Ovary (tissue), 9 donors: ENCODE results near the gene AIFM2. TPM values are rescaled to one million over a fixed set of nuclear protein-coding genes. Genes with fewer than 3 reads are reported as not detected.

ENCODE experiments used
- DNase-seq, 5 donors: peaks; one replicate each; pipeline ENCODE4 v3.0.0-alpha.2; 2019 to 2020
- H3K27ac ChIP-seq, 2 donors: fragments of 200-600 bp; one replicate each; pipeline versions ENCODE4 v1.5.1 to v1.8.0; 2019 to 2022
- H3K27me3 ChIP-seq: fragments of 200-600 bp; one replicate; pipeline ENCODE4 v1.8.0; 2022
- H3K36me3 ChIP-seq: fragments of 200-600 bp; sonication (generic); one replicate; pipeline ENCODE4 v1.5.1; 2019
- H3K4me1 ChIP-seq: one replicate; pipeline ENCODE4 v1.8.1; 2013; ENCODE audit warnings: mild to moderate bottlenecking, moderate library complexity; ENCODE audit not compliant: insufficient read depth
- H3K4me3 ChIP-seq: fragments of 200-600 bp; sonication (generic); one replicate; pipeline ENCODE4 v1.5.1; 2017
- H3K9me3 ChIP-seq, 2 donors: fragments of 200-600 bp in 1 of 2; sonication (generic) in 1 of 2; one replicate each; pipeline versions ENCODE4 v1.5.1 to v1.8.1; 2013 to 2019; ENCODE audit warnings: mild to moderate bottlenecking in 1 of 2, moderate library complexity in 1 of 2
- CTCF ChIP-seq, 3 donors: fragments of 450-650 bp in 2 of 3; fragments of 200-600 bp in 1 of 3; IDR thresholded peaks; one replicate each; pipeline versions ENCODE4 v1.5.1 to v1.8.0; 2016 to 2022; ENCODE audit warnings: antibody characterized with exemption in 3 of 3, mild to moderate bottlenecking in 1 of 3
- EP300 ChIP-seq: sonication (generic); formaldehyde crosslinking; IDR thresholded peaks from one replicate; pipeline ENCODE4 v1.6.1; 2017; ENCODE audit warnings: antibody characterized with exemption
- POLR2A ChIP-seq: fragments of 450-650 bp; IDR thresholded peaks from one replicate; pipeline ENCODE4 v1.6.1; 2017; ENCODE audit warnings: antibody characterized with exemption, mild to moderate bottlenecking, moderate library complexity
- WGBS, 3 donors: extraction: QIAGEN DNeasy Blood & Tissue Kit in 1 of 3; methylation state at CpG; one replicate each; pipeline versions ENCODE4 v1.1.5 to v1.1.7; 2013 to 2017; 5-methylcytosine and 5-hydroxymethylcytosine counted together
- intact Hi-C, 4 donors: fragments of 100-400 bp; cut with DNase I; formaldehyde crosslinking; loops; one replicate each; pipeline versions ENCODE4 v1.11.0 to v1.15.1; 2022 to 2023
- polyA plus RNA-seq, 2 donors: library from polyadenylated mRNA; stranded (reverse); fragments of 200-250 nt in 1 of 2; fragments of 350-450 nt in 1 of 2; fragmentation: Illumina TruSeq in 1 of 2; extraction: RNeasy Lipid Tissue Mini Kit (QIAGEN cat#74804) in 1 of 2; gene quantifications; one replicate each; pipeline ENCODE4 v1.2.3, GENCODE V29; 2013 to 2014
- total RNA-seq, 7 donors: library from RNA; depleted of rRNA in 2 of 7; stranded (reverse); fragments of >200 nt in 2 of 7; fragmentation: NEBNext Ultra II Directional in 3 of 7; extraction: Animal tissue kit (Norgen Biotek cat#: 25700) in 3 of 7; gene quantifications; one replicate each; pipeline versions ENCODE4 v1.1.0 to v1.2.4, GENCODE V29; 2016 to 2023
- donor health status: DM: no; HTN: no; CAD: no; lungs with moderate emphysema.
- donor health status: DM: no; HTN: no; CAD: no.
- donor health status: Bipolar disorder and iron deficiency.
- donor health status: DM: yes; HTN: yes; CAD: no.
- donor health status: DM: no; HTN: no; CAD: no.
- donor health status: DM: yes; HTN: yes; CAD: no.

The AIFM2 gene
- total and polyA plus RNA-seq, 9 donors, result 5.7 to 13.9 (median 7.2) TPM

- Histone ChIP-seq H3K36me3 (no peaks in the 10 kb centered on the region), H3K27ac (no peak overlapping the region), H3K9me3 (no peaks in the 10 kb centered on the region), H3K4me1 (no peaks in the 10 kb centered on the region), H3K27me3 (no peaks in the 10 kb centered on the region), H3K4me3 (no peak overlapping the region)
- WGBS, 3 donors, result 84 to 96% (median 90%) methylated on average over 15 of the region's 15 CpGs
- DNase-seq, result peak in 1 of 5 donors; percentile 13
- intact Hi-C loops, result no loop called here
- TF ChIP-seq POLR2A (no peak), CTCF (IDR thresholded peaks at IDR 0.05) (no peak), EP300 (no peak)
Observed at GRCh38 chr10:70114902-70115301, 17.7 kb downstream of the AIFM2 start.

- no peaks in the 10 kb centered on the region for H3K4me1 ChIP-seq
- no peaks in the 10 kb centered on the region for H3K36me3 ChIP-seq
- TF ChIP-seq CTCF (IDR thresholded peaks at IDR 0.05), result no peak
- no peak overlapping the region for H3K27ac ChIP-seq
- no peak overlapping the region for H3K4me3 ChIP-seq
- no peak for DNase-seq
- no peaks in the 10 kb centered on the region for H3K27me3 ChIP-seq
- H3K9me3 ChIP-seq, result no peaks in the 10 kb centered on the region
- 74 to 88% (median 86%) methylated on average over 8 of the region's 8 CpGs for WGBS, 3 donors
- intact Hi-C loops, result no loop called here
Observed at GRCh38 chr10:70112071-70112470, 20.6 kb downstream of the AIFM2 start.

- no peak overlapping the region for H3K4me3 ChIP-seq
- H3K27ac ChIP-seq, result no peak overlapping the region
- H3K27me3 ChIP-seq, result no peaks in the 10 kb centered on the region
- no peak for DNase-seq
- H3K36me3 ChIP-seq, result no peaks in the 10 kb centered on the region
- intact Hi-C loops, result no loop called here
- 85 to 91% (median 87%) methylated on average over 22 of the region's 22 CpGs for WGBS, 3 donors
- no peaks in the 10 kb centered on the region for H3K4me1 ChIP-seq
- TF ChIP-seq CTCF (IDR thresholded peaks at IDR 0.05), result no peak
- TF ChIP-seq EP300, result no peak
- no peak for TF ChIP-seq POLR2A
- no peaks in the 10 kb centered on the region for H3K9me3 ChIP-seq
Observed at GRCh38 chr10:70111496-70111895, 21.1 kb downstream of the AIFM2 start.

GRCh38 chr10:70109064-70109729 lies 23.4 kb downstream of the AIFM2 start:
- no peak for TF ChIP-seq POLR2A
- TF ChIP-seq EP300, result no peak
- no peak for TF ChIP-seq CTCF (IDR thresholded peaks at IDR 0.05)
- H3K36me3 ChIP-seq, result no peaks in the 10 kb centered on the region
- H3K4me1 ChIP-seq, result no peaks in the 10 kb centered on the region
- H3K9me3 ChIP-seq, result no peaks in the 10 kb centered on the region
- WGBS, 3 donors, result 78 to 84% (median 81%) methylated on average over 18 of the region's 18 CpGs
- H3K27me3 ChIP-seq, result no peaks in the 10 kb centered on the region
- no peak for DNase-seq
- intact Hi-C loops, result no loop called here
- H3K27ac ChIP-seq, result no peak overlapping the region
- no peak overlapping the region for H3K4me3 ChIP-seq
